ENCODE measurements around the gene IGFBPL1.

The IGFBPL1 gene

DNA sequence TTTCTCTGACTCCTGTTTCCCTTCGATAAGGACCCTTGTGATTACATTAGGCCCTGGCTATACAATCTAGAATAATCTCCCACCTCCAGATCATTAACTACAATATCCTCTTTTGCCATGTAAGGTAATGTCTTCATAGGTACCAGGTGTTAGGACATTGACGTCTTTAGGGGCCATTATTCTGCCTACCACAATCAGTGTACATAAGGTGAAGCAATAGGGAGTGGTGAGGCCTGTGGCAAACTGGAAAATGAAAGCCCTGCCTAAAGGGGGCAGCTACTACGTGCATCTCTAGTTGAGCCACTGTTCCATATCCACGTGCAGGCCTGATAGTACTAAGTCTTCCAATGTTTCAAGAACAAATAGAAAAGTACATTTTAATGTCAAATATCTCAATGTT, 36.5 kb downstream of the IGFBPL1 start:
- Mint-ChIP-seq H3K36me3 (ENCODE audit: low read depth) (no peaks in the 10 kb centered on the region), H3K27ac (peak overlapping the region in 2 of 3 experiments; percentile 90 to 91), H3K9me3 (peaks cover 5% of the 10 kb centered on the region), H3K4me3 (no peak overlapping the region), H3K27me3 (ENCODE audit: low read depth) (peaks cover 16% of the 10 kb centered on the region), H3K4me1 (peaks cover 80% of the 10 kb centered on the region)
- TF ChIP-seq, protein P1, sequence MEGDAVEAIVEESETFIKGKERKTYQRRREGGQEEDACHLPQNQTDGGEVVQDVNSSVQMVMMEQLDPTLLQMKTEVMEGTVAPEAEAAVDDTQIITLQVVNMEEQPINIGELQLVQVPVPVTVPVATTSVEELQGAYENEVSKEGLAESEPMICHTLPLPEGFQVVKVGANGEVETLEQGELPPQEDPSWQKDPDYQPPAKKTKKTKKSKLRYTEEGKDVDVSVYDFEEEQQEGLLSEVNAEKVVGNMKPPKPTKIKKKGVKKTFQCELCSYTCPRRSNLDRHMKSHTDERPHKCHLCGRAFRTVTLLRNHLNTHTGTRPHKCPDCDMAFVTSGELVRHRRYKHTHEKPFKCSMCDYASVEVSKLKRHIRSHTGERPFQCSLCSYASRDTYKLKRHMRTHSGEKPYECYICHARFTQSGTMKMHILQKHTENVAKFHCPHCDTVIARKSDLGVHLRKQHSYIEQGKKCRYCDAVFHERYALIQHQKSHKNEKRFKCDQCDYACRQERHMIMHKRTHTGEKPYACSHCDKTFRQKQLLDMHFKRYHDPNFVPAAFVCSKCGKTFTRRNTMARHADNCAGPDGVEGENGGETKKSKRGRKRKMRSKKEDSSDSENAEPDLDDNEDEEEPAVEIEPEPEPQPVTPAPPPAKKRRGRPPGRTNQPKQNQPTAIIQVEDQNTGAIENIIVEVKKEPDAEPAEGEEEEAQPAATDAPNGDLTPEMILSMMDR (IDR thresholded peaks at IDR 0.05; ENCODE audit: unreplicated experiment in 3 of 3): no peak

DNA sequence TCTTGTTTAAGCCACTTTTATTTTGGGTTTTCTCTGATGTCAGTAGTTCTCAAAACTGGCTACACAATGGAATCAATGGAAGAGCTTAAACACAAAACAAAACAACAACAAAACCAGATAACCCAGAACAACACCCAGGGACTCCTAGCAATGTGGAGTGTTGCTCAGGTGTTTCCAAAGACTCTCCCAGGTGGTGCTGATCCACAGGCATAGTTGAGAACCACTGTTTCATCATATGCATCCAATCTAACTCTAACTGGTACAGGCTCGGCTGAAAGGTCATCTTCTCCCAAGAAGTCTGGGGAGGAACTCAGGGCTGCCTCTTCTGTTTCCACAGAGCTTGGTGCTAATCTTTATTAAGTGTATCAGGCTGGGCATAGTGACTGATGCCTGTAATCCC, 37.2 kb downstream of the IGFBPL1 start:
- Mint-ChIP-seq H3K4me3 (peak overlapping the region in 1 of 3 experiments; percentile 38), H3K27me3 (ENCODE audit: low read depth) (peaks cover 16% of the 10 kb centered on the region), H3K9me3 (peaks cover 5% of the 10 kb centered on the region), H3K27ac (peak overlapping the region; percentile 71 to 91 (median 90)), H3K4me1 (peaks cover 79% of the 10 kb centered on the region), H3K36me3 (ENCODE audit: low read depth) (no peaks in the 10 kb centered on the region)
- TF ChIP-seq, protein P1 (IDR thresholded peaks at IDR 0.05; ENCODE audit: unreplicated experiment in 3 of 3): no peak

DNA sequence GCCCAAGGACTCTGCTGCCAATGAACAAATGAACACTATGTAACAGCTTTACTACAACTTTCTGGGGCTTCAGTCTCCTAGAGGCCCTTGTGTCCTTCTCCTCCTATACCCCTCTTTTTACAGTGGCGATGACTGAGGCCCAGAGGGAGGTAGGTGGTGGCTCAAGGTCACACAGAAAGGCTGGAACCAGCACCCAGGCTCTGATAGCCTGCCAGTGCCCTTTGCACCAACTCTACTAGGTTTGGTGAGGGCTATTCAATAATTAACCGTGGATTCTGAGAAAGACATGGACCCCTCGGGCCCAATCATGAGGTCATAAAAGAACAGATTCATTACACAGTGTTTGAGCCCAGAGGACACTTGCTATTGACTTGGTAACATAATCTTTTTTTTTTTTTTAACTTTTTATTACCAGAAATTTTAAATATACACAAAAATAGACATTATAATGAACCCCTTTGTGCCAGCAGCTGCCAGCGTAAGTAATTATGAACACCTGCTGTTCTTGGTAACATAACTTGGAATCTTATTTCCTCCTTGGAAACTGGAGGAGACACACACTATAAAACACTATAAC, 37.8 kb downstream of the IGFBPL1 start:
- TF ChIP-seq, protein P1 (IDR thresholded peaks at IDR 0.05; ENCODE audit: unreplicated experiment in 3 of 3): no peak
- Mint-ChIP-seq H3K36me3 (ENCODE audit: low read depth) (no peaks in the 10 kb centered on the region), H3K4me1 (peaks cover 83% of the 10 kb centered on the region), H3K4me3 (peak overlapping the region in 1 of 3 experiments; percentile 38), H3K9me3 (peaks cover 5% of the 10 kb centered on the region), H3K27ac (peak overlapping the region; percentile 77 to 91 (median 90)), H3K27me3 (ENCODE audit: low read depth) (peaks cover 16% of the 10 kb centered on the region)

DNA sequence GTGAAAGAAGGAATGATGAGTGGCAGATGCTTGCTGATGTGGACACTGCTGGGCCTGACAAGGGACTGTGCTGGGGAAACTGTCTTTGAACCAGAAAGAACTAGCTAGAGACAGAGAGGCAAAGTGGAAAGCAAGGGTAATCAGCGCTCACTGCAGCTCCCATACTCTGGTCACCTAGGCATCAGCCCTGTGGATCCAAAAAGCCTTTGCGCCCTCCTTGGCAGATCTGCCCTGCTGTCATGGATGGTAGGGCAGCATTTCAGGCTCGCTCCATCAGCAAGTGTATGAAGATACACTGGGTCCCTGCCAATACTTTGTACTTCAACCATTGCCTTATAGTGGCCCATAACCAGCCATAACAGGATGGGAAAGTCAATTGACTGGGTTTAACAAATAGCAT, 38.4 kb downstream of the IGFBPL1 start:
- peaks cover 5% of the 10 kb centered on the region for H3K9me3 Mint-ChIP-seq
- H3K4me1 Mint-ChIP-seq: peaks cover 83% of the 10 kb centered on the region
- no peak overlapping the region for H3K4me3 Mint-ChIP-seq
- peak overlapping the region; percentile 71 to 90 (median 77) for H3K27ac Mint-ChIP-seq
- TF ChIP-seq, protein P1 (IDR thresholded peaks at IDR 0.05; ENCODE audit: unreplicated experiment in 3 of 3): no peak
- peaks cover 21% of the 10 kb centered on the region for H3K27me3 Mint-ChIP-seq (ENCODE audit: low read depth)
- no peaks in the 10 kb centered on the region for H3K36me3 Mint-ChIP-seq (ENCODE audit: low read depth)

DNA sequence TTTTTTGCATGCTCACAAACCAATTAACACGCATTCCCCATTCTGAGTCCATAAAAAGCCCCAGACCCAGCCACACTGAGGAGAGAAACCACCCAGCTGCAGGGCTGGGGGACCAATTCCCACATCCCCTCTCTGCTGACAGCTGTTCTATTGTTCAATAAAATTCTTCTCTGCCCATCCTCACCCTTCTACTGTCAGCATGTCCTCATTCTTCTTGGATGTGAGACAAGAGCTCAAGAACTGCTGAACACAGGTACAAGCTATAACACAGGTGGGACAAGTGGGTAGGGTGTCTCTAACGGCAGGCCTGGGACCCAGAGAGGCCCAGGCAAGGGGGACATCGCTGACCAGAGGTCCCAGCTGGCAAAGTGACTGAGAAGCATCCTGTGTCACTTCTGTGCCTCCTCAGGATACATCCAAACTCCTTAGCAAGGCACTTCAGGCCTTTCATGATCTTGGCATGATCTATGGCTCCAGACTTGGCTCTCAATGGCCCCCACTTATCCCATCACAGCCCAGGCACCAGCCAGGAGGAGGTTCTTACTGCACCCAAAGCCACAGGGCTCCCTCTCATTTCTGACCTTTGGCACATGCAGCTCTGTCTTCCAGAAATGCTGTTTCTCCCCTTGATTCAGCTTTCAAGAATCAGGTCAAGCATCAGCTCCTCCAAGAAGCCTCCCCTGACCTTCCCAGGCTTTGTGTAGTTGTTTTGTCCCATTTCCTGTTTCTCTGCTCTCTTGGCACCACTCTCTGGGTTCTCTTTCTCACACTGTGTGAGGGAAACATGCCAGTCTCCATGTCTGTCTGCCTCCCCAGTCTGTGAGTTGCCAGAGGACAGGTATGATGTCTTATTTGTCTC, 39.0 kb downstream of the IGFBPL1 start:
- peak overlapping the region; percentile 71 to 90 (median 77) for H3K27ac Mint-ChIP-seq
- TF ChIP-seq, protein P1 (IDR thresholded peaks at IDR 0.05; ENCODE audit: unreplicated experiment in 3 of 3): no peak
- H3K4me3 Mint-ChIP-seq: no peak overlapping the region
- peaks cover 5% of the 10 kb centered on the region for H3K9me3 Mint-ChIP-seq
- no peaks in the 10 kb centered on the region for H3K36me3 Mint-ChIP-seq (ENCODE audit: low read depth)
- H3K27me3 Mint-ChIP-seq (ENCODE audit: low read depth): peaks cover 23% of the 10 kb centered on the region
- H3K4me1 Mint-ChIP-seq: peaks cover 85% of the 10 kb centered on the region
